ENCODE measurements around the gene TPRG1.

The TPRG1 gene

GRCh38 chr3:189144645-189145044, 27.1 kb upstream of the TPRG1 start:
- TF ChIP-seq, protein P1, sequence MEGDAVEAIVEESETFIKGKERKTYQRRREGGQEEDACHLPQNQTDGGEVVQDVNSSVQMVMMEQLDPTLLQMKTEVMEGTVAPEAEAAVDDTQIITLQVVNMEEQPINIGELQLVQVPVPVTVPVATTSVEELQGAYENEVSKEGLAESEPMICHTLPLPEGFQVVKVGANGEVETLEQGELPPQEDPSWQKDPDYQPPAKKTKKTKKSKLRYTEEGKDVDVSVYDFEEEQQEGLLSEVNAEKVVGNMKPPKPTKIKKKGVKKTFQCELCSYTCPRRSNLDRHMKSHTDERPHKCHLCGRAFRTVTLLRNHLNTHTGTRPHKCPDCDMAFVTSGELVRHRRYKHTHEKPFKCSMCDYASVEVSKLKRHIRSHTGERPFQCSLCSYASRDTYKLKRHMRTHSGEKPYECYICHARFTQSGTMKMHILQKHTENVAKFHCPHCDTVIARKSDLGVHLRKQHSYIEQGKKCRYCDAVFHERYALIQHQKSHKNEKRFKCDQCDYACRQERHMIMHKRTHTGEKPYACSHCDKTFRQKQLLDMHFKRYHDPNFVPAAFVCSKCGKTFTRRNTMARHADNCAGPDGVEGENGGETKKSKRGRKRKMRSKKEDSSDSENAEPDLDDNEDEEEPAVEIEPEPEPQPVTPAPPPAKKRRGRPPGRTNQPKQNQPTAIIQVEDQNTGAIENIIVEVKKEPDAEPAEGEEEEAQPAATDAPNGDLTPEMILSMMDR (IDR thresholded peaks at IDR 0.05; ENCODE audit: insufficient read depth, low read depth, low read length, missing control alignments), result peak; percentile 8
- peak; percentile 22 for DNase-seq (ENCODE audit: low read depth)
- H3K4me3 ChIP-seq (ENCODE audit: low read depth, low read length), result no peak overlapping the region

DNA sequence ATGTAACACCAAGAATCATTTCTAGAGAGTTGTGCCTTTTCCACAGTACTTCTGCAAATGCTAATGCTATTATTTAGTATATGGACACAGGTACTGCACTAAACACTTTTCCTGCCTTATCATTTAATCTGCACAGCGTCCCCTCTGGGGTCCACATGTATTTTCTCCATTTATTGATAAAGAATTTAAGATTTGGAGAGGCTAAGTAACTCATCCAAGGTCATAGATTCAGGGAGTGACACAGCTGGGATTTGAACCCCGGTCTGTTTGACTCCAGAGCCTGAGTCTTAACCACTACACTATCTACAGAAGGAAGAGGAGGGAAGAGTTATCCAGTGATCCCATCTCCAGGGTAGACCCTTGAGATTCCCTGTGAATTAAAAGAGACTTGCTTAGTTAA, 24.9 kb upstream of the TPRG1 start:
- no peak for DNase-seq (ENCODE audit: low read depth)
- TF ChIP-seq, protein P1 (IDR thresholded peaks at IDR 0.05; ENCODE audit: insufficient read depth, low read depth, low read length, missing control alignments), result no peak
- no peak overlapping the region for H3K4me3 ChIP-seq (ENCODE audit: low read depth, low read length)

DNA sequence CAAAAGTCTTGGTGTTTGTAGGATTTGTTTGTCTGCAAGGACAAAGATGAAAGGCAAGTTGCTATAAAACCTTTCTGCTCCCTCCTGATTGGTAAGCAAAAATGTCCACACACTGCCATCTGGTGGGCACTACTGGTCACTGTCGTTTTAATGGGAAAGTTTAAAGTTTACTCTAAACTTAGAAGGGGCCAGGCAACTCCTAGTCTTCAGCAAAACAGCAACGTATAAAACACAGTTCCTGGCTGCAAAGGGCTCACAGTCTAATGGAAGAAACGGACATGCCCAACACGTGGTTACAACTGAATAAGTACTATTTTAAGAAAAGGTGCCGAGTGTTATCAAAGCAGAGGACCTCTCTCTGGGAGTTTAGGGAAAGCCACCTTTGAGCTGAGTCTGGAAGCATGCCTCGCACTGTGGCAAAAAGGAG, 23.7 kb upstream of the TPRG1 start:
- TF ChIP-seq, protein P1 (IDR thresholded peaks at IDR 0.05; ENCODE audit: insufficient read depth, low read depth, low read length, missing control alignments), result peak; percentile 67
- H3K4me3 ChIP-seq (ENCODE audit: low read depth, low read length), result no peak overlapping the region
- DNase-seq (ENCODE audit: low read depth), result peak; percentile 62

- TF ChIP-seq, protein P1 (IDR thresholded peaks at IDR 0.05; ENCODE audit: insufficient read depth, low read depth, low read length, missing control alignments), result no peak
- no peak for DNase-seq (ENCODE audit: low read depth)
- H3K4me3 ChIP-seq (ENCODE audit: low read depth, low read length), result no peak overlapping the region
Measured at GRCh38 chr3:189149203-189149602, 22.6 kb upstream of the TPRG1 start.

DNA sequence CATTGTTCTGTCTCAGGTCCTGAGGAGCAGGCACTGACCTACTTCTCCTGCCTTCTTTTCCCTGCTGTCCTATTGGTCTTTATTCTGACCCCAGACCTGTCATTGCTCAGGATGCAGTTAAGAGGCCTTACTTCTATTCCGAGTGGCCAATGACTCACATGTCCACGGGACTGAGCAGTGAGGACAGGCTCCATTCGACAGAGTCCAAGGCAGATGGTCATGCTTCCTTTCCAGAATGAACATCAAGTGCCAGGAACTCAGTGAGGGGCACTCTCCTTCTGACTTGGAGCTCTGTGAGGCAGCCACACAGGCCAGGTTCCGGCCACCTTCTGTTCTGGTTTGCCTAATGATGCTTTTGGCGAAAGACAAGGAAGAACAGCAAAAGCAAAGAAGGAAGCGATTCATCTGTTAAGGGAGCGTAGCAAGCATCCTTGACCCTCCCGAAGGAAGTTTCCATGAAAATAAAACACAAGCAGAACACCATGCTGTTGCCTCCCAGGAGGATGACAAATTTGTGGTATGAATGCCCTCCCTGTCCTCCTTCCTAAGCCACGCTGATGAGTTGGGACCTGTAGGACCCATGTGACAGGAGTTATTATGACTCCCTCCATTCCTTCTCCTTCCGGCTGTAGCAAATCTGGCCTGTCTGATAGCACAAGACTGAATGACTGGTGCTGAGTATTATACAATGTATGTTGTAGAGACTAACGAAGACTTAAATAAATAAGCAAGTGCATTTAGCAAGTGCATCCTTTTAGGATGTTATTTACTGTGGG, 14.4 kb upstream of the TPRG1 start:
- TF ChIP-seq, protein P1 (IDR thresholded peaks at IDR 0.05; ENCODE audit: insufficient read depth, low read depth, low read length, missing control alignments), result no peak
- no peak for DNase-seq (ENCODE audit: low read depth)
- no peak overlapping the region for H3K4me3 ChIP-seq (ENCODE audit: low read depth, low read length)

DNA sequence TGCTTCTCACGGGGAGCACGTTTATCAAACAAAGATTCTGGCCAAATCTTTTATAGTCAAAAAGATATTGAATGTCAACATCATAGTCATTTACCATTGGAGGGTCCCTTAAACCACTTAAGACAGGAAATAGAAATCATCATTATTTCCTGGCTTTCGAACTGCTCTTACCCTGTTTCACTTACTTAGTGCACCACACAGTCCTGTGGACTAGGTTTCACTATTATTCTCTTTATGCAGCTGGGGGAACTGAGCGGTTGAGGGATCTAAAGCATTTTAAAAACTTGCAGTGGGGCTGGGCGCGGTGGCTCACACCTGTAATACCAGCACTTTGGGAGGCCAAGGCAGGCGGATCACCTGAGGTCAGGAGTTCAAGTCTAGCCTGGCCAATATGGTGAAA, 13.7 kb upstream of the TPRG1 start:
- DNase-seq (ENCODE audit: low read depth), result peak; percentile 35
- TF ChIP-seq, protein P1 (IDR thresholded peaks at IDR 0.05; ENCODE audit: insufficient read depth, low read depth, low read length, missing control alignments), result no peak
- no peak overlapping the region for H3K4me3 ChIP-seq (ENCODE audit: low read depth, low read length)
